AG09309 (cell line): Measurements from ENCODE around the gene LRP1-AS.

Experiments
- DNase-seq: peaks from one replicate; pipeline ENCODE4 v3.0.0-alpha.2; 2010; ENCODE audit warnings: low read depth
- H3K4me3 ChIP-seq: 2 replicates; pipeline ENCODE4 v1.5.1; 2011; ENCODE audit warnings: mild to moderate bottlenecking, low read depth, low read length, moderate library complexity; ENCODE audit not compliant: control insufficient read depth
- CTCF ChIP-seq: IDR thresholded peaks from 2 replicates; pipeline ENCODE4 v1.5.1; 2011; ENCODE audit warnings: mild to moderate bottlenecking, low read depth, low read length, inconsistent platforms; ENCODE audit not compliant: insufficient read depth, control insufficient read depth; ENCODE audit errors: missing control alignments

The LRP1-AS gene

GRCh38 chr12:57180321-57180989 lies 33.0 kb upstream of the LRP1-AS start:
- no peak for DNase-seq
- H3K4me3 ChIP-seq = no peak overlapping the region
- no peak for TF ChIP-seq CTCF

DNA sequence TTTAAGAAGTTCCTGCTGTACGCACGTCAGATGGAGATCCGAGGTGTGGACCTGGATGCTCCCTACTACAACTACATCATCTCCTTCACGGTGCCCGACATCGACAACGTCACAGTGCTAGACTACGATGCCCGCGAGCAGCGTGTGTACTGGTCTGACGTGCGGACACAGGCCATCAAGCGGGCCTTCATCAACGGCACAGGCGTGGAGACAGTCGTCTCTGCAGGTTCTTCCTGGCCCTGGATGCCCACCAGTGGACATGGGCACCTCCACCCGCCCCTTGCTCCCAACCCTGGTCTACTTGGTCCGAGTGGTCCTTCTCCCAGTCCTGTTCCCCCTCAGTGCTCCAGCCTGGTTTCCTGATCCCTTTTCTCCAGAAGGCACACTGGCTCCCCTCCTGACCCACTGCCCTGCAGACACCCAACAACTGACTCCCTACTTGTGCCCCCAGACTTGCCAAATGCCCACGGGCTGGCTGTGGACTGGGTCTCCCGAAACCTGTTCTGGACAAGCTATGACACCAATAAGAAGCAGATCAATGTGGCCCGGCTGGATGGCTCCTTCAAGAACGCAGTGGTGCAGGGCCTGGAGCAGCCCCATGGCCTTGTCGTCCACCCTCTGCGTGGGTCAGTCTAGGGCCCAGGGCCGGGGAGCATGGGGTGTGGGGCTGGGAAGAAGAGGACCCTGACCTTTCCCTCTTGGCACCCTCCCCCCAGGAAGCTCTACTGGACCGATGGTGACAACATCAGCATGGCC lies 32.1 kb upstream of the LRP1-AS start:
- H3K4me3 ChIP-seq = no peak overlapping the region
- no peak for DNase-seq
- no peak for TF ChIP-seq CTCF

GRCh38 chr12:57178213-57178612 lies 30.8 kb upstream of the LRP1-AS start:
- H3K4me3 ChIP-seq = no peak overlapping the region

DNA sequence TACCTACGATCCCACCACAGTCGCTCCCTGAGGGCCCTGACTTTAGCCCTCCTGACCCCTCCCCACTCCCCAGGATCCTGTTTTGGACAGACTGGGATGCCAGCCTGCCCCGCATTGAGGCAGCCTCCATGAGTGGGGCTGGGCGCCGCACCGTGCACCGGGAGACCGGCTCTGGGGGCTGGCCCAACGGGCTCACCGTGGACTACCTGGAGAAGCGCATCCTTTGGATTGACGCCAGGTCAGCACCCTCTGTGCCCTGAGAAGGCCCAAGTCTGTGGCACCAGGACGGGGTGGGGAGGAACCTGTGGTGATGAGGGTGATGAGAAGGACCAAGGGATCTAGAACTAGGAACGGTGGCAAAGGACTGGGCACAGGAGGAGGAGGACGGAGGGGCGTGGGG lies 29.9 kb upstream of the LRP1-AS start:
- H3K4me3 ChIP-seq = no peak overlapping the region

More at GRCh38 chr12:57178213-57178612, 30.8 kb upstream of the LRP1-AS start:
- no peak for TF ChIP-seq CTCF
- DNase-seq = no peak

DNA sequence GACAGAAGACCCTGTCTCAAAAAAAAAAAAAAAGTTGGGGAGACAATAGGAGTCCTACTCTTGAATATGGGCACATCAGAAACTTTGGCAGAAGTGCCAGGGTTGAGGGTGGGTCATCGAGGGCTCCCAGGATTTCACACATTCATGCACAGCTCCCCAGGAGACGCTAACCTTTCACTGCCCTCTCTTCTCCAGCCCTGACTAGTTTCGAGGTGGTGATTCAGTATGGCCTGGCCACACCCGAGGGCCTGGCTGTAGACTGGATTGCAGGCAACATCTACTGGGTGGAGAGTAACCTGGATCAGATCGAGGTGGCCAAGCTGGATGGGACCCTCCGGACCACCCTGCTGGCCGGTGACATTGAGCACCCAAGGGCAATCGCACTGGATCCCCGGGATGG lies 29.4 kb upstream of the LRP1-AS start:
- no peak for TF ChIP-seq CTCF
- no peak for DNase-seq
- H3K4me3 ChIP-seq = no peak overlapping the region

More for the DNA sequence above, 29.9 kb upstream of the LRP1-AS start:
- no peak for TF ChIP-seq CTCF
- DNase-seq = no peak

- no peak for DNase-seq
- no peak overlapping the region for H3K4me3 ChIP-seq
- TF ChIP-seq CTCF = no peak
Measured at GRCh38 chr12:57176139-57176477, 28.7 kb upstream of the LRP1-AS start.
